LNCaP clone FGC (cell line): Measurements from ENCODE around the gene GJB6.

Experiments
- DNase-seq: peaks from one replicate; pipeline ENCODE4 v3.0.0-alpha.2; 2011; ENCODE audit warnings: low read depth
- H3K4me3 ChIP-seq: 2 replicates; pipeline ENCODE4 v1.5.1; 2011; ENCODE audit warnings: mild to moderate bottlenecking, low read depth, low read length, control low read depth
- TF ChIP-seq, protein P1 (sequence below): IDR thresholded peaks from 2 replicates; pipeline ENCODE4 v1.5.1; 2012; ENCODE audit warnings: mild to moderate bottlenecking; ENCODE audit not compliant: control insufficient read depth, insufficient read depth; ENCODE audit errors: extremely low read depth

The GJB6 gene

DNA sequence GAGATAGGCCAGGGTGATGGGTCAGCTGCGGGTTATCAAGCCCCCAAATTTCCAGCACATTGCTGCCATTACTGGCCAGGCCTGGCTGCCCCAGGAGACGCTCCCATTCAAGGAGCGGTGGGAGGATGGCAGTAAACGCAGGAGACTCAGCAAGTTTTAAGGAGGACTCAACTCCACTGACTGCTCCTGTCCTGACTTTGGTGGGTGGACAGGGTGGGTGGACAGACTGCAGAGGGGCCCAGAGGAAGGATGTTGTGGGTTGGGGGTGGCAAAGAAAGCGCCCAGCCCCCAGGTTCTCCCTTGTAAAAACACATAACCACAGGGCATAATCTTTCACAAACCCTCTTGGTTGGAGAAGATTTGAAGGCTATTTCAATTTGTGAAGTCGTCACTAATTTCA, 4.4 kb downstream of the GJB6 start:
- no peak for DNase-seq
- TF ChIP-seq, protein P1, sequence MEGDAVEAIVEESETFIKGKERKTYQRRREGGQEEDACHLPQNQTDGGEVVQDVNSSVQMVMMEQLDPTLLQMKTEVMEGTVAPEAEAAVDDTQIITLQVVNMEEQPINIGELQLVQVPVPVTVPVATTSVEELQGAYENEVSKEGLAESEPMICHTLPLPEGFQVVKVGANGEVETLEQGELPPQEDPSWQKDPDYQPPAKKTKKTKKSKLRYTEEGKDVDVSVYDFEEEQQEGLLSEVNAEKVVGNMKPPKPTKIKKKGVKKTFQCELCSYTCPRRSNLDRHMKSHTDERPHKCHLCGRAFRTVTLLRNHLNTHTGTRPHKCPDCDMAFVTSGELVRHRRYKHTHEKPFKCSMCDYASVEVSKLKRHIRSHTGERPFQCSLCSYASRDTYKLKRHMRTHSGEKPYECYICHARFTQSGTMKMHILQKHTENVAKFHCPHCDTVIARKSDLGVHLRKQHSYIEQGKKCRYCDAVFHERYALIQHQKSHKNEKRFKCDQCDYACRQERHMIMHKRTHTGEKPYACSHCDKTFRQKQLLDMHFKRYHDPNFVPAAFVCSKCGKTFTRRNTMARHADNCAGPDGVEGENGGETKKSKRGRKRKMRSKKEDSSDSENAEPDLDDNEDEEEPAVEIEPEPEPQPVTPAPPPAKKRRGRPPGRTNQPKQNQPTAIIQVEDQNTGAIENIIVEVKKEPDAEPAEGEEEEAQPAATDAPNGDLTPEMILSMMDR, result no peak
- H3K4me3 ChIP-seq, result no peak overlapping the region

DNA sequence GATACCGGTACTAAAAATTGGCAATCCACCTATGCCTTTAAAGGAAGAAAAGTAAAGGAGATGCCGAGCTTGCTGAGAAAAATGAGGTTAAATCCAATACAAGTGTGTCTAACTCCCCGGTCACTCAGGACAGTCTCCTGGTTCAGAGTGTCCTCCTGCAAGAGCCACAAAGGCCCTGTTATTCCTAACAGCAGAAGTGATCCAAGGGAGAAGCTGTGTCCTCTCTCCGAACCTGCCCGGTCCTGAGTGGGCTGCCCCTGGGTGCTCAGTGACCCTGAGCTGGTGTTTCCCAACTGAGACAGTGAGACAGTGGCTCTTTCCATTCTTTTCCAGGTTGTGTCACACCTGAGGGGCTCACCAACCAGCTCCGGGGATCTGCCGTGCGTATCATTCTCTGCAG, 4.8 kb downstream of the GJB6 start:
- TF ChIP-seq, protein P1, result no peak
- DNase-seq, result no peak
- H3K4me3 ChIP-seq, result no peak overlapping the region

DNA sequence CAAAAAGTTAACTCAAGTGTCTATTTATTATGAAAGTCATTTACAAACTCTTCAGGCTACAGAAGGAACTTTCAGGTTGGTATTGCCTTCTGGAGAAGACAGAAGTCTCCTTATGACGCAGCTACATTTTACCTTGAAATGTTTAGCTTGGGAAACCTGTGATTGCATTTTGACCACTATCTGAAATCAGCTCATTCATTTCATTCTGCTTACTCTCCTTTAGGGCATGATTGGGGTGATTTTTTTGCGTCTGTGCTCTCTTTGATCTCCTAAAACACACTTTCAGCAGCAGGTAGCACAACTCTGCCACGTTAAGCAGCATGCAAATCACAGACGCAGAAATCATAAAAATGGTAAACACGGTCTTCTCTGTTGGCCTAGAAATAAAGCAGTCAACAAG, 9.6 kb downstream of the GJB6 start:
- H3K4me3 ChIP-seq, result no peak overlapping the region
- no peak for DNase-seq
- TF ChIP-seq, protein P1, result no peak

DNA sequence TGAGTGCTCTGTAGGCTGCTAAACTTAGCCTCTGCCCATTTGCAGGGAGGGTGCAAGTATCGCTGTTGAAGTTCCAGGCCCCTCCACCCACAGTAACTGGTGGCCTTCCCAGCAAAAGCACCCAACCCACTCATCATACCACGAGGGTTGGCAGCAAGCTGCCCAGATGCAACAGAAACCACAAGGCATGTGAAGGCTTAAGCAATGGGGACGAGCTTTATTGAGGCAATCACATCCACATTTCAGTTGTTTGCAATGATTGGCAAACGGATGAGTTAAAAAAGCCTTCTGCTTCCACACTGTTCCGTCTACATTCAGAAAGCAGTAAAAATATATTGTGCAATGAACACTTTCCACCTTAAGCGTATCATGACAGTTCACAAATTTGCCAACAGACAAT, 10.3 kb downstream of the GJB6 start:
- DNase-seq, result no peak
- H3K4me3 ChIP-seq, result no peak overlapping the region
- TF ChIP-seq, protein P1, result no peak

DNA sequence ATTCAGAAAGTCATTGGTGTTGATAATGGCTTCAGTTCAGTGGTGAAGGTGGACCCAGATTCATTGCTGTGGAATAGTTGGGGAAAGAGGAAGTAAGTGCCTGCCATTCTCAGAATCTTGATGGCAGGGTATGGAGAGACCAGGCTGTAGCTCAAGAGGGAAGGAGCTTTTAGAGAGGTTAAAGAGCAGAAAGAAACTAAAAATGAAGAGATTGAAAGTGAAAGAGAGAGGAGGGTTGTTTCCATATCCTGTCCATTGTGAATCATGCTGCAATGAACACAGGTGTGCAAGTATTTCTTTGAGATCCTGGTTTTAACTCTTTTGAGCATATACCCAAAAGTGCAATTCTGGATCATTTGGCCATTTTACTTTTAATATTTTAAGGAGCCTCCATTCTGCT, 12.5 kb downstream of the GJB6 start:
- TF ChIP-seq, protein P1, result no peak
- DNase-seq, result no peak

DNA sequence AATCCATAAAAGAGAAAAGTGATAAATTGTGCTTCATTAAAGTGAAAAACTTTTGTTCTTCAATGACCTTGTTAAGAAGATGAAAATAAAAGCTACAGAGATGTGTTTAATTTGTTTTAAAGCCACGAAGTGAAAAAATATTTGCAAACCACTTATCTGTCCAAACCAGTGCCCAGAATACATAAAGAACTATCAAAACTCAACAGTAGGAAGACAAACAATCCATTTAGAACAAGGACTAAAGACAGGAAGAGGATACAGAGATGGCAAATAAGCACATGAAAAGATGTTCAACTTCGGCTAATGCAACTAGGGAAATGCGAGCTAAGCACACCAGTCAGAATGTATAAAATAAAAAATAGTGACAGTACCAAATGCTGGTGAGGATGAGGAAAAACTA, 15.0 kb downstream of the GJB6 start:
- H3K4me3 ChIP-seq, result no peak overlapping the region
- TF ChIP-seq, protein P1, result no peak
- no peak for DNase-seq

More for the DNA sequence above, 12.5 kb downstream of the GJB6 start:
- no peak overlapping the region for H3K4me3 ChIP-seq

DNA sequence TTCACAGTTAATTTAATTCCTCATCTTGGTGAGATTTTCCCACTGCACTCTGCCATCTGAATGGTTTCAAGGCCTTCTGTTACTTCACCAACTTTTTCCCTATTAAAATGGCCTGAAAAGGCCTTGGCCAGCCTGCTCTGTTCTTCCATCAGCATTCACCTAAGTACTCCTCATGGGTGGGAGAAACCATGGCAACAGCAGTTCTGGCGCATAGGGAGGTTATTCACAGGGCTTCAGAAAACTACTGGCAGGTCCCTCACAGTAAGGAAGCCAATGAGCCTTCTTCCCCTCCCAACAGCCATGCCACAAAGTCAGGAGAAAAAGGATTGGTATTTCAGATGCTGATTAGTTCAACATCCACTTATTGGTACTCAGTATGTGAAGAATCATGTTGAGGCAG, 22.2 kb downstream of the GJB6 start:
- no peak overlapping the region for H3K4me3 ChIP-seq
- no peak for DNase-seq
- TF ChIP-seq, protein P1, result no peak
